A549 (cell line): Measurements from ENCODE around the gene IPO5. TPM values are rescaled to one million over a fixed set of nuclear protein-coding genes. Genes with fewer than 3 reads are reported as not detected.

Experiments
- ATAC-seq, 2 experiments: fragments of 200-7000 bp in 1 of 2; fragments of >200 bp in 1 of 2; cut with Nextera tagmentation in 1 of 2; cut with Tn5 transposase in 1 of 2; 3 replicates each; pipeline versions ENCODE4 v1.8.0 to v1.9.1; 2018 to 2020; ENCODE audit warnings: mild to moderate bottlenecking in 1 of 2, moderate library complexity in 1 of 2
- CTCF ChIA-PET: fragments of 300-600 bp; sonication (Branson Sonifier 250); formaldehyde crosslinking; extraction: SDS; loops from one replicate; lab custom pipeline; 2021; ENCODE audit warnings: antibody characterized with exemption, inconsistent platforms; lab: Yijun Ruan, JAX
- POLR2A ChIA-PET: fragments of 350-600 bp; formaldehyde crosslinking; extraction: SDS; loops from one replicate; lab custom pipeline; 2021; ENCODE audit warnings: antibody characterized with exemption, inconsistent platforms; lab: Yijun Ruan, JAX
- DNase-seq, 2 experiments: peaks; one replicate each; pipeline versions ENCODE4 v3.0.0 to v3.0.0-alpha.2; 2011 to 2016; ENCODE audit warnings: low read depth in 1 of 2, low spot score in 1 of 2
- FAIRE-seq: peaks from 2 replicates; lab custom pipeline; 2011; peaks lifted over from hg19 to GRCh38; lab: Jason Lieb, UNC
- H3K27ac ChIP-seq, 2 experiments: fragments of >200 bp; sonication (Bioruptor Twin); formaldehyde crosslinking; 3 replicates each; pipeline ENCODE4 v1.5.1; 2016 to 2017
- H3K4me1 ChIP-seq: fragments of >200 bp; sonication (Bioruptor Twin); formaldehyde crosslinking; 3 replicates; pipeline ENCODE4 v1.6.1; 2016
- H3K4me2 ChIP-seq: fragments of >200 bp; sonication (Bioruptor Twin); formaldehyde crosslinking; 3 replicates; pipeline ENCODE4 v1.6.1; 2016
- H3K4me3 ChIP-seq: fragments of >200 bp; sonication (Bioruptor Twin); formaldehyde crosslinking; 3 replicates; pipeline ENCODE4 v1.5.1; 2016
- H3K9me3 ChIP-seq: fragments of >200 bp; sonication (Bioruptor Twin); formaldehyde crosslinking; 3 replicates; pipeline ENCODE4 v1.6.1; 2016
- BHLHE40 ChIP-seq: IDR thresholded peaks from 2 replicates; pipeline ENCODE4 v1.6.1; 2012; ENCODE audit warnings: low read depth, low read length, inconsistent platforms
- CBX8 ChIP-seq: fragments of 200-600 bp; sonication (generic); IDR thresholded peaks from 2 replicates; pipeline ENCODE4 v1.6.1; 2016
- CHD4 ChIP-seq: fragments of 200-600 bp; sonication (generic); IDR thresholded peaks from 2 replicates; pipeline ENCODE4 v1.6.1; 2016; ENCODE audit warnings: antibody characterized with exemption, mild to moderate bottlenecking, borderline replicate concordance
- E2F6 ChIP-seq: IDR thresholded peaks from 2 replicates; pipeline ENCODE4 v1.6.1; 2012; ENCODE audit warnings: low read depth, borderline replicate concordance
- EHF ChIP-seq: fragments of 250-450 bp; sonication (Bioruptor Pico); IDR thresholded peaks from 2 replicates; pipeline ENCODE4 v1.5.0; 2020; ENCODE audit warnings: mild to moderate bottlenecking
- EHMT2 ChIP-seq: fragments of 200-600 bp; sonication (generic); IDR thresholded peaks from 2 replicates; pipeline ENCODE4 v1.6.1; 2016; ENCODE audit warnings: antibody characterized with exemption, low read depth, mild to moderate bottlenecking, moderate library complexity
- ELK1 ChIP-seq: fragments of 150-350 bp; IDR thresholded peaks from 2 replicates; pipeline ENCODE4 v1.6.1; 2014; ENCODE audit warnings: low read depth, mild to moderate bottlenecking, low read length
- EP300 ChIP-seq, 2 experiments: fragments of >200 bp; sonication (Bioruptor Twin); formaldehyde crosslinking; IDR thresholded peaks; 2 replicates in 1 of 2; 3 replicates in 1 of 2; pipeline ENCODE4 v1.6.1; 2016 to 2017
- ESRRA ChIP-seq: fragments of 150-350 bp; IDR thresholded peaks from 2 replicates; pipeline ENCODE4 v1.6.1; 2014; ENCODE audit warnings: mild to moderate bottlenecking, low read length, borderline replicate concordance
- GATA3 ChIP-seq: IDR thresholded peaks from 2 replicates; pipeline ENCODE4 v1.6.1; 2012; ENCODE audit warnings: borderline replicate concordance
- HDAC2 ChIP-seq: fragments of 200-600 bp; sonication (generic); IDR thresholded peaks from 2 replicates; pipeline ENCODE4 v1.6.1; 2016
- HEYL ChIP-seq: fragments of 250-450 bp; sonication (Bioruptor Pico); IDR thresholded peaks from 2 replicates; pipeline ENCODE4 v1.8.0; 2021; ENCODE audit warnings: mild to moderate bottlenecking, moderate library complexity
- HOXB5 ChIP-seq: fragments of 250-450 bp; sonication (Bioruptor Pico); IDR thresholded peaks from 2 replicates; pipeline ENCODE4 v1.5.0; 2020; ENCODE audit warnings: mild to moderate bottlenecking, moderate library complexity
- JUNB ChIP-seq: fragments of >200 bp; sonication (Bioruptor Twin); formaldehyde crosslinking; IDR thresholded peaks from 2 replicates; pipeline ENCODE4 v1.6.1; 2016
- KDM1A ChIP-seq: fragments of 200-600 bp; sonication (generic); IDR thresholded peaks from 2 replicates; pipeline ENCODE4 v1.6.1; 2016; ENCODE audit warnings: low read depth, mild to moderate bottlenecking
- KDM5A ChIP-seq: fragments of 200-600 bp; sonication (generic); IDR thresholded peaks from 2 replicates; pipeline ENCODE4 v1.6.1; 2016; ENCODE audit warnings: antibody characterized with exemption, mild to moderate bottlenecking
- MAFK ChIP-seq: fragments of 450-650 bp; IDR thresholded peaks from 2 replicates; pipeline ENCODE4 v1.6.1; 2014; ENCODE audit not compliant: partially characterized antibody
- PBX3 ChIP-seq: IDR thresholded peaks from 2 replicates; pipeline ENCODE4 v1.6.1; 2012
- POLR2AphosphoS2 ChIP-seq: conservative IDR thresholded peaks from 2 replicates; pipeline ENCODE4 v1.6.1; 2012; ENCODE audit warnings: low read length, improper control_type of control experiment, inconsistent platforms
- RAD21 ChIP-seq, 2 experiments: fragments of >200 bp in 1 of 2; sonication (Bioruptor Twin) in 1 of 2; formaldehyde crosslinking in 1 of 2; IDR thresholded peaks in 1 of 2; conservative IDR thresholded peaks in 1 of 2; 2 replicates in 1 of 2; 3 replicates in 1 of 2; pipeline ENCODE4 v1.6.1; 2012 to 2018; ENCODE audit warnings: inconsistent platforms in 1 of 2
- RCOR1 ChIP-seq: fragments of 150-350 bp; IDR thresholded peaks from 2 replicates; pipeline ENCODE4 v1.6.1; 2014; ENCODE audit warnings: antibody characterized with exemption, low read length, low read depth
- RNF2 ChIP-seq: fragments of 200-600 bp; sonication (generic); IDR thresholded peaks from 2 replicates; pipeline ENCODE4 v1.6.1; 2016; ENCODE audit warnings: low read depth, mild to moderate bottlenecking, antibody characterized with exemption, moderate library complexity, borderline replicate concordance
- TFCP2L1 ChIP-seq: fragments of 250-450 bp; sonication (Bioruptor Pico); IDR thresholded peaks from 2 replicates; pipeline ENCODE4 v1.5.0; 2021; ENCODE audit warnings: mild to moderate bottlenecking
- TP53 ChIP-seq: fragments of 250-450 bp; sonication (Bioruptor Pico); IDR thresholded peaks from 2 replicates; pipeline ENCODE4 v1.5.0; 2021; ENCODE audit warnings: mild to moderate bottlenecking, moderate library complexity
- ZC3H11A ChIP-seq: fragments of 450-650 bp; IDR thresholded peaks from 2 replicates; pipeline ENCODE4 v1.6.1; 2014; ENCODE audit warnings: antibody characterized with exemption, mild to moderate bottlenecking
- ZFP36 ChIP-seq: fragments of 450-650 bp; IDR thresholded peaks from 2 replicates; pipeline ENCODE4 v1.6.1; 2014; ENCODE audit warnings: borderline replicate concordance; ENCODE audit not compliant: partially characterized antibody
- ZSCAN20 ChIP-seq: fragments of 250-450 bp; sonication (Bioruptor Pico); IDR thresholded peaks from 2 replicates; pipeline ENCODE4 v1.8.0; 2022; ENCODE audit warnings: mild to moderate bottlenecking, moderate library complexity
- WGBS: methylation state at CpG from one replicate; pipeline ENCODE4 v1.1.6; 2017; ENCODE audit errors: missing lambda C conversion rate; 5-methylcytosine and 5-hydroxymethylcytosine counted together
- polyA plus RNA-seq, 4 experiments: library from polyadenylated mRNA; depleted of rRNA in 3 of 4; stranded (reverse); fragments of >200 nt; fragmentation: RNase III in 1 of 4; extraction: RNeasy Plus Mini Kit Qiagen cat#74134 plus additional on column Dnase treatment in 1 of 4; gene quantifications; 2 replicates in 3 of 4; 3 replicates in 1 of 4; pipeline ENCODE4 v1.2.3, GENCODE V29; 2011 to 2017
- TF ChIP-seq, protein P1 (sequence below): fragments of >200 bp; sonication (Bioruptor Twin); formaldehyde crosslinking; IDR thresholded peaks from 2 replicates; pipeline ENCODE4 v1.6.1; 2016
- TF ChIP-seq, protein P2 (sequence below): fragments of >200 bp; sonication (Bioruptor Twin); formaldehyde crosslinking; IDR thresholded peaks from 3 replicates; pipeline ENCODE4 v1.5.1; 2016

Gene IPO5
- polyA plus RNA-seq, 2 of the 4 experiments (the other 2 are of a cell fraction) = 98.4 to 166 TPM

DNA sequence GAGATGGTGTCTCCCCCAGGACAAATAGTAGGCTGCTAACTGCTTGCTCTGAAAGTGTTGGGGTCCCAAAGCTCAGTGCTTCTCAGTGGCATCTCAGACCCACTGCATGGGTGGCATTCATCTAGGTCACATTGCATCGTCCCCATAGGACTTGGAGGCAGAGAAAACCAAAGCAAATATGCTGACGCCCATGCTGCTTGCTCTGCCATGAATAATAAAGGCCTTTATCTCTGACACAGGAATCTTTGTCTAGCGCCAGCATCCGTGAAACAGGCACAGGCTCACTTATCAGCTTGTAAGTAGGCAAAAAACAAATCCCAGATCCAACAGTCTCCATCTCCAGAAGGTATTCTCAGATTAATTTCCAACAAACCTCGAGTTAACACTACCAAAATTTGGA is 18.9 kb upstream of the IPO5 start:
- ChIA-PET POLR2A (no interaction called here), CTCF (interaction anchor here (0.9 kb wide), 1 partner anchor 23 kb away, joined by 3 read pairs; no protein-coding TSS in a partner anchor)
- no peak overlapping the region for H3K4me3 ChIP-seq
- DNase-seq = no peak
- FAIRE-seq = no peak
- H3K27ac ChIP-seq = no peak overlapping the region
- no peak for ATAC-seq
- H3K4me1 ChIP-seq = no peaks in the 10 kb centered on the region
- TF ChIP-seq MAFK (no peak), PBX3 (no peak), EHF (CRISPR knock-in tag) (no peak), HEYL (no peak), CHD4 (no peak), EHMT2 (no peak), TP53 (CRISPR knock-in tag) (no peak), RCOR1 (no peak), EP300 (IDR thresholded peaks at IDR 0.05) (no peak), POLR2AphosphoS2 (no peak), HOXB5 (no peak), ELK1 (no peak), RAD21 (conservative IDR thresholded peaks at IDR 0.05 in 1 of 2, IDR thresholded peaks at IDR 0.05 in 1 of 2) (no peak), ZFP36 (no peak)
- TF ChIP-seq, protein P1, sequence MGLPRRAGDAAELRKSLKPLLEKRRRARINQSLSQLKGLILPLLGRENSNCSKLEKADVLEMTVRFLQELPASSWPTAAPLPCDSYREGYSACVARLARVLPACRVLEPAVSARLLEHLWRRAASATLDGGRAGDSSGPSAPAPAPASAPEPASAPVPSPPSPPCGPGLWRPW = no peak
- TF ChIP-seq, all 56 proteins: peak for 0
- Histone ChIP-seq H3K4me2 (no peak overlapping the region), H3K9me3 (no peaks in the 10 kb centered on the region)
- 53% methylated on average over 5 of the region's 5 CpGs for WGBS

DNA sequence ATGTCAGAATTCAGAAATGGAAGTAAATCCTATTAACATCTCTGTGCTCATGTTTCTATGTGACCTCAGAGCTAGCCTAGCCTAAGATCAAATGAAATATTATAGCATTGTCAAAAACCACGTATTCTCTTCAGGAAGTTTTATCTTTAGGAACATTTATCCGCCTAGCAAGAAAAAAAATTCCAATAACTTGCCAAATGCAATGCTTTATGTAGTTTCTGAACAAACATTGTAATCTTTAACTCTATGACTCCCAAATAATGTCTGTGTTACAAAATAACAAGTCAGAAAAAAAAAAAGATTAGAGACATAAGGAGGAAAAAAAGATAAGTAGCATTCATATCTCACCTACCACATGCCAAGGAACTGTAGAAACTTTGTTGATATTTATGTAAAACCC is 18.4 kb upstream of the IPO5 start:
- H3K4me2 ChIP-seq = no peak overlapping the region
- WGBS = 62% methylated on average over 2 of the region's 2 CpGs
- POLR2A ChIA-PET = no interaction called here
- H3K9me3 ChIP-seq = no peaks in the 10 kb centered on the region
- CTCF ChIA-PET = interaction anchor here (0.9 kb wide), 1 partner anchor 24 kb away, joined by 3 read pairs; no protein-coding TSS in a partner anchor
- no peak overlapping the region for H3K4me3 ChIP-seq
- no peaks in the 10 kb centered on the region for H3K4me1 ChIP-seq
- DNase-seq (no peak), ATAC-seq (no peak), FAIRE-seq (no peak)
- TF ChIP-seq BHLHE40 (no peak), KDM1A (no peak), JUNB (no peak), ZSCAN20 (CRISPR knock-in tag) (no peak), RNF2 (no peak), ESRRA (no peak), ZFP36 (no peak), TFCP2L1 (no peak), HOXB5 (no peak), HDAC2 (no peak), KDM5A (no peak), HEYL (no peak), MAFK (no peak), GATA3 (no peak), E2F6 (no peak), ELK1 (no peak), ZC3H11A (no peak), CBX8 (no peak)
- TF ChIP-seq, protein P1 = no peak
- TF ChIP-seq, protein P2, sequence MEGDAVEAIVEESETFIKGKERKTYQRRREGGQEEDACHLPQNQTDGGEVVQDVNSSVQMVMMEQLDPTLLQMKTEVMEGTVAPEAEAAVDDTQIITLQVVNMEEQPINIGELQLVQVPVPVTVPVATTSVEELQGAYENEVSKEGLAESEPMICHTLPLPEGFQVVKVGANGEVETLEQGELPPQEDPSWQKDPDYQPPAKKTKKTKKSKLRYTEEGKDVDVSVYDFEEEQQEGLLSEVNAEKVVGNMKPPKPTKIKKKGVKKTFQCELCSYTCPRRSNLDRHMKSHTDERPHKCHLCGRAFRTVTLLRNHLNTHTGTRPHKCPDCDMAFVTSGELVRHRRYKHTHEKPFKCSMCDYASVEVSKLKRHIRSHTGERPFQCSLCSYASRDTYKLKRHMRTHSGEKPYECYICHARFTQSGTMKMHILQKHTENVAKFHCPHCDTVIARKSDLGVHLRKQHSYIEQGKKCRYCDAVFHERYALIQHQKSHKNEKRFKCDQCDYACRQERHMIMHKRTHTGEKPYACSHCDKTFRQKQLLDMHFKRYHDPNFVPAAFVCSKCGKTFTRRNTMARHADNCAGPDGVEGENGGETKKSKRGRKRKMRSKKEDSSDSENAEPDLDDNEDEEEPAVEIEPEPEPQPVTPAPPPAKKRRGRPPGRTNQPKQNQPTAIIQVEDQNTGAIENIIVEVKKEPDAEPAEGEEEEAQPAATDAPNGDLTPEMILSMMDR = no peak
- H3K27ac ChIP-seq = no peak overlapping the region
